Muscle of arm (tissue), 12 donors: ENCODE results near the gene RRP15. TPM values are rescaled to one million over a fixed set of nuclear protein-coding genes. Genes with fewer than 3 reads are reported as not detected.
A peak's percentile ranks its signal among the peaks of the same experiment; 100 is the strongest.
"Not testable (repeated sequence)": the region's sequence is repeated elsewhere in the genome, so short reads cannot be mapped to it uniquely, and the experiment has no call there.

Experiments used
- DNase-seq: peaks from one replicate; pipeline ENCODE4 v3.0.0-alpha.2; 2013
- polyA plus RNA-seq, 12 donors: library from polyadenylated mRNA; unstranded; fragments of 120-200 nt; gene quantifications; one replicate each; pipeline ENCODE4 v1.2.1, GENCODE V29; 2013; ENCODE audit not compliant: insufficient read length in 12 of 12

RRP15 gene
- polyA plus RNA-seq, 12 donors: 9.4 to 22.1 (median 19.4) TPM; not detected in 1

DNA sequence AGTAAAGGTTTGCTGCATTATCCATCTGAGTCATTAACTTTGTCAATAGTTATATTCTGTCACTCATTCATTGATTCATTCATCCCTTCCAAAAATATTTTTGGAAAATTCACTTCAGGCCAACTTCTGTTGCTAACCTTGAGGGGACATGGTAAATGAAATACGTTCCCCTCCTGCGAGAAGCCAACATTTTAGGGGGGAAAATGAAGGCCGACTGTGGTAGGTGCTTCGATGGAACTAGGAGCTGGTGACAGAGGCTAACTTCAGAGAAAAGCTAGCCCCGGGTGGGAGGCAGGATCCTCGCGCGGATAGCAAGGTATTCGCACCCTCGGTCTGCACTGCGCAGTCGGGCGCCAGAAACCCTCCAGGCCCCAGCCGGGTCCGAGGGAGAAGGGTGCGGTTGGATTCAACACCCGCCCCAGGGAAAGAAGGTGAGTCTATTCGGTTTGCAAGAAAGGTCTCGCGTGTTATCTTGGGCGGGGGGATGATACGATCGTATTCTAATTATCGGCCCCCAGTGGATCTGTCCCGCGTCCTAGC is 646 bp upstream of the RRP15 start:
- no peak for DNase-seq

DNA sequence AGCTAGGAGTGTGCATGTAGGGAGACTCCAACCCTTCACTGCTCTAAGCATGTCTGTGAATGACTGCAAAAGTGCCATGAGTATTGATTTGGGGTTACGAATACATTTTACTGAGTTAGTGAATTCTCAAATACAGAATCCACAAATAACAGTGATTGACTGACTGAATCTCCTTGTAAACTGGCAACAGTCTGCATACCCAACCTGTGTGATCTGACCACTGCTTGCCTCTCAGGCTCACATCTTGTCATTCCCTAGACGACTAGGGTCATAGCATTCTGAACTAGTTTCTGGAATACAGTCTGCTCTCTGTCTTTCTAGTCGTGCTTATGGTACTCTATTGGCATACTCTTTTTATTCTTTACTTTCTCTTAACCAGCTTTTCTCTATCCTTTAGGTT is 7.4 kb downstream of the RRP15 start:
- DNase-seq: no peak

DNA sequence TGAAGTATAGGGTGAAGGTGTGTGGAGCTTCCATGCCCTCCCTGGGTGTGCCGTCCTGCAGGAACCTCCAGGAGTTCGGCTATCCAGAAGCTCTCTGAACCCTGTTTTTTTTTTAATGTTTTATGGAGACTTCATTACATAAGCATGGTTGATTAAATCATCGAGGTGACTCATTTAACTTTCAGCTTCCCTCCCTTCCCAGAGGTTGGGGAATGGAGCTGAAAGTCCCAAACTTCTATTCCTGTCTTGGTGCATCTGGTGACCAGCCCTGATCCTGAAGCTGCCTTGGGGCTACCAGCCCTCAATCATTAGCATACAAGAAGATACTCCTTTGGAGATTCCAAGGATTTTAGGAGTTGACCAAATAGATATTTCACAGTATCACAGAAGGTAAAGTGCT is 9.5 kb downstream of the RRP15 start:
- no peak for DNase-seq

DNA sequence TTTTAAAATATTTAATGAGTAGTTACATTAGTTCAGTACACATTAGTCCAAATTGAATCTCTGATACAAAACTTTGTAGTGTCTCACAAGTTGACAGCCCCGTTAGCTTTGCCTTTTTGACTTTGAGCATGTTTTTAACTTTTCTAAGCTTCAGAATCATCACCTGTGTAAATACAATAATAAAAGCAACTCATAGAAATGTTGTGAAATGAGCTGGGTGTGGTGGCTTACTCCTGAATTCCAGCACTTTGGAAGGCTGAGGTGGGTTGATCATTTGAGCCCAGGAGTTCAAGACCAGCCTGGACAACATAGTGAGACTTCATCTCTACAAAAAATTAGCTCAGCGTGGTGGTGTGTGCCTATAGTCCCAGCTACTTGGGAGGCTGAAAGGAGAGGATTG is 11.1 kb downstream of the RRP15 start:
- DNase-seq: no peak

DNA sequence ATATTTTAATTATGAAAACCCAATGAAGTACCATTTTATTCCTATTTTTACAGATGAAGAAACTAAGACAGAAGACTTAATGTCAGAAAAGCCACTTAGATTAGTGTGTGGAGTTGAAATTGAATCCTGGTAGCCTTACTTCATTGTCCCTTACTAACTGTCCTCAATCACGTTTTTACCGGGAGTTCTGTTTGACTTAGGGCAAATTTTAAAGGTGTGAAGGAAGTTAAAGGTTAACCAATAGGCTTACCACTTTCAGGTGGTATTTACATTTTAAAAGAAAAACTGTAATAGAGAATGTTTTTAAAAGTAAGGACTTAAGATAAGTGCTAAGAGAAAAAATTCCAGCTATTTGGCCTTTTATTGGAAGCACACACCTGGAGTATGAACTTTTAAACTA is 12.4 kb downstream of the RRP15 start:
- no peak for DNase-seq

DNA sequence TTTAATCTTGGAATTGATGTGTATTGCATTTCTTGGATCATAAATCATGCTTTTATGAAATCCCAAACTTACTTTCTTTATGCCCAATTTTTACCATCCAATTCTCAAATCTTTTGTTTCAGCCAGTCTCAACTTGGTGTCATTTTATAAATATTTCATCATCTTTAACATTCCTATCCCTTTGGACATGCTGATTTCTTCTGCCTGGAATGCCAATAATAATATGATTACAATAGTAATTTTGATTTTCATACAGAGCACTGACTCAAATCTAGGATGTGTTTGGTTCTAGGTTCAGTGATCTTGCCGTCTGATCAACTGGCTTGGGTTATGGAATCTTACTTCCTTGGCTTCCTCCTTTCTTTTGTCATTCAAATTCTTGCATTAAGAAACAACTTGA is 12.8 kb downstream of the RRP15 start:
- no peak for DNase-seq

DNA sequence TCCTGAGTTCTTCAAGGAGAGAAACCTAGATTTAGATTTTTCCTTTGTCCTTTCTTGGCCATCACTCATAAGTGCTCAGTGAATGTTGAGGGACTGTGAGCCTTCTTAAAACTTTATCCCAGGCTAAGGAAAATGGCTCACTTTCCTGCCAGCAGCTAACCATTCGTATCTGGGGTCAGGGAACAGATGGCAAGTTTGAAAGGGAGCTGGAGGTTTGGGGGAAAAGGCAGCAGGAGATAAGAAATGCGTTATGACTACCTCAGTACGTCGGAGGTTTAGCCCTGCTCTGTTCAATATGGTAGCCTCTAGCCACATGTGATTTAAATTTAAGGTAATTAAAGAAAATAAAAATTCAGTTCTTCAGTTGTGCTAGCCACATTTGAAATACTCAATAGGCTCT is 13.3 kb downstream of the RRP15 start:
- DNase-seq: no peak

DNA sequence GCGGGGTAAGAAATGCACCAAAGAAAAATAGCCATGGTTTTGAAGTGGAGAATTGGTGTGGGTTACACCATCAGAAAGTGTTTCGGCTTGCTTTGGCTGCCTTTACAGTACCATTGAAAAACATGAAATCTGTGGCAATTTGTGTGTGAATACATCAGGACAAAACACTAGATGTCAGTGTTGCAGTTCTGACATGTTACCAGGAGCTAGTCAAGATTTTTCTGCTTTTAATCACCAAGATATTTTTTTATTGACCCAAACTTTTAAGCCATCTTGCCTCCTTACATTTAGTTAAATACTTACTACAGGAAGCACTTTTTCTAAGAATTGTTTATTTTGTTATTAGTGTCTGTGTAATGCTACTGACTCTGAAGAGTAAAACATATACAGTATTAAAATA is 14.3 kb downstream of the RRP15 start:
- DNase-seq: peak; percentile 40

DNA sequence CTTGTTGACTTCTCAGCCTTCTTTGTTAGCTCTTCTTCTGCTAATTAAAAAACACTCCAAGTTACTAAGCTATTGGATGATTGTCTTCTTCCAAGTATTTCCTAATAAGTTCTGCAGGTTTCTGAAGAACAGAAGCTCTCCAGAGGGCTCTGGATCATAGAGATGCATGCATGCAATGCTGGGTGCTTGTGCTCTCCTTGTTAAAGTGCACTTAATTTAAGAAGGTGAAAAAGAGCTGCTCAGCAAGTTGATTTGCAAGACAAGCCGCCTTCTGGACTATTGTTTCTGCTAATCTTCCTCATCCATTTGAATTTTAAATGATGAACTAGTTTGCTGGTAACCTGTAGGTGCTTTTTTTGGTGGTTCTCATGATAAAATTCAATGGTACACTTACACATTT is 16.1 kb downstream of the RRP15 start:
- no peak for DNase-seq

DNA sequence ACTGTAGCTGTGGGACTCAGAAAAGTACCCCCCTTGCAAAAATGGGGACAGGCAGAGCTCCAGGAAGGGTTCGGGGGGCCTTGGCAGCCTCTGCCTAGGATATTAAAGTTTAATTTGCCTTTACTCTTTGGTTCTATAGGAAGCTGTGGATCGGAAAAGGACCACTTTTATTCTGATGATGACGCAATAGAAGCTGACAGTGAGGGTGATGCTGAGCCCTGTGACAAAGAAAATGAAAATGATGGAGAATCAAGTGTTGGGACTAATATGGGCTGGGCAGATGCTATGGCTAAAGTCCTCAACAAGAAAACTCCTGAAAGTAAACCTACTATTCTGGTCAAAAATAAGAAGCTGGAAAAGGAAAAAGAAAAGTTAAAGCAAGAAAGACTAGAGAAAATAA is 17.1 kb downstream of the RRP15 start:
- no peak for DNase-seq

DNA sequence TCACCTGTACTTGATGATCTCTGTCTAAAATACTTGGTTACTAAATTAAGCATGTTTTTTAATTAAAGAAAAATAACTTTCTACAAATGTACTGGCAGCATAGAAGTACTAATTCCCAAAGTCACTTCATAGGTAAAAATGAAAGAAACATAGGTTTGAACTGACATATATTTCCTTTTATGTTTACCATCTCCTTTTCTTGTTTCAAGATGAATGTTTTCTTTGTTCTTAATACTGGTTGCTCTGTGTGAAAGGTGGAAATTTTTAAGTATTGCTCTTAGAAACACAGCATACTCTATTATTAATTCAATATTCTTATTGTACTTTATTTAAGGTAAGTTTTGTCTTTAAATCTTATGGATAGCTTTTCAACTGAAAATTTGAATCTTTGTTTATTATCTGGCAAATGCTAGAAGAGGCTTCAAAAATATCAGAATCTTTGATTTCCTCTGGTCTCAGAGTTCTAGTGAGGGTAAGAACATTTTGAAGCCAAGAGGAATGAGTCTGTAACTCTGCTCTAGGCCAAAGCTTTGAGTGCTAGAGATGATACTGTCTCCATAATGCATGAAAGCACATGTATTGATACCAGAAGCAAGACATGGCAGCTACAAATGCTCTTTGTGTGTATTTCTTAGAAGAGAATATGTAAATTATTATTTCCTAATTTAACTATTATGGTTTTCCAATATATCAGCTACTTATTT is 18.2 kb downstream of the RRP15 start:
- no peak for DNase-seq

DNA sequence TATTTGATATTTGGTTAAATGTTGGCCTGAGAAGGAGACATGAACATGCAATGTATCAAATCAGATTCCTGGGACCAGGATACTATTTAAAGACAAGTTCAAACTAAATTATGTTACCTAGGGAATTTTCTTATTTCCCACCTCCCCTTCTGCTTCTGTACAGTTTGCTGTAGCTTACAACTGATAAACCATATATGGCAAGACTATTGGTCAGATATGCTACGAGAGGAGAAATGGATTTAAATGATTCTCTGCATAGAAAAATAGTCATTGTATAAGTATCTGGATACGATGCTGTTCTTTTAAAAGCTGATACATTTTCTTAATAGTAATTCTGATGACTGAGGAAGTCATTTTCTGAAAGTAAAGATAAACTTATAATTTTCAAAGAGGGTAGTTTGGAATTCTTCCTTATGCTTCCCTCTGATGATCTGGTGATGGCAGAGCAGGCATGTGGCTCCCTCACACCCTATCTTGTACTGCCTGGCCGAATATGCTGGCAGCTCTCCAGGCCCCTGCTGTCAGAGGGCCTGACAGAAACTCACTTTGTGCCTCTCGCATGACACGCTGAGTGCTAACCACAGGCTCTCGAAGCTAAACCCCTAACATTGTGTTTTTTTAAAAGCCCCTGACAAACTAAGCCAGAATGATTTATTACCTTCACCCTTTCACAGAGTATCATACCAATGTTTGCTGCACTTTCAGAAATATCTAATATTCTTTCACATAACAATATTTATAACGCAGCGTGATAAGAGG is 19.4 kb downstream of the RRP15 start:
- DNase-seq: no peak

DNA sequence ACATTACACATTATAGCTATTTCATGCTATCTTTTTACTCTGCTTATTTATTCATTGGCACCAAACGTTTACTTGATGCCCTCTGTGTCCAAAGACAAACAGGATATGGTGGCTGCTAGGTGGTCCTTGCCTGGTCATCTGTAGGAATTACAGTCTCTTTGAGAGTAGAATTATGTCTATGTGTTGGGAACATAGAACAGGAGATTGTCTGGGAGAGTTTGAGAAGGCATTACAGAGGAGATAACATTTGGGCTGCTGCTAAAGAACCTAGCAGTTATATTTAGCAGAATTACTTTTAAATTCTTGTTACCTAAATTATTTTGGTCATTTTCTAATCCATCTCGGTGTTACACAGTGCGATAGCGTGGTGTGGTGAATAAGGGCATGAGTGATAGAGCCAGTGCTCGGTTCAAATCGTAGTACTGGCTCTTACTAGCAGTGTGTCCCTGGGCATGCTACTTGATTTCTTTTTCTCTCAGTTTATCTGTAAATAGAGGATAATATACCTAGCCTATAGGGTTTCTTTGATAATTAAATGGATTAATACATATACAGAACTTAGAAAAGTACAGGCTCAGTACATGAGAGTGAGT is 20.5 kb downstream of the RRP15 start:
- no peak for DNase-seq

DNA sequence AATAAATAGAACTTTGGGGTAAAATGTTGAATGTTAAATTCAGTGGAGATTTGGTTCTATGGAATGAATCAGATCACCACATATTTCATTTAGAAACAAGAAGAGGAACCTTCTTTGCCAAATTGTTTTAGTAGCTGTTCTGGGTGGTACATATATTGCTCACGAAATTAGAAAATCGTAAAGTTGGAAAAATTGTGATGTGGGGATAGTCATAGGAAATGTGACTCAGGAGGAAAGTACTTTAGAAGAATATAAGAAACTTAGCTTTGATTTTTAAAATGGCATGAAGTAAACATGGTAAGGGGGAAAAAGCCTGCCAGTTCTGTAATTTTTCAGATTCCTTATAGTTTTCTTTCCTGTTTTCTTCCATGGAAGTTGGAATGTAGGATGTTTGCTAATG is 27.4 kb downstream of the RRP15 start:
- DNase-seq: no peak

DNA sequence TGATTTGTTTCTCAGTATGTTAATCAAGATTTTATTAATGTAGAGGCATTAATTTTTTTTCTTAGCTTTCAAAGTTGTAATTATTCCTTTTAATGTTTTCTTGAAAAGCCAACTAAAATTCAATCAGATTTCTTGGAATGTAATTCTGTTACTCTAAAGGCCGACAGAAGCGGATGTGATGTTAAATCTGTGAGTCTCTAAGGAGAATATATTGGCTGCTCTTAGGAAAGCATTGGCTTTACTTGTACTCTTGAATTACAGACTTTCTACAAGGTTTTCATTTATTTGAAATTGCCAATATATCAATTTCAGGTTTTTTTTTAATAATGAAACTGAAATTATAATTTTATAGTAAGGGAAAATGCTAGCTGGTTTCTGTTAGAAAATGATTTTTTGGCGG is 29.2 kb downstream of the RRP15 start:
- peak; percentile 25 for DNase-seq

DNA sequence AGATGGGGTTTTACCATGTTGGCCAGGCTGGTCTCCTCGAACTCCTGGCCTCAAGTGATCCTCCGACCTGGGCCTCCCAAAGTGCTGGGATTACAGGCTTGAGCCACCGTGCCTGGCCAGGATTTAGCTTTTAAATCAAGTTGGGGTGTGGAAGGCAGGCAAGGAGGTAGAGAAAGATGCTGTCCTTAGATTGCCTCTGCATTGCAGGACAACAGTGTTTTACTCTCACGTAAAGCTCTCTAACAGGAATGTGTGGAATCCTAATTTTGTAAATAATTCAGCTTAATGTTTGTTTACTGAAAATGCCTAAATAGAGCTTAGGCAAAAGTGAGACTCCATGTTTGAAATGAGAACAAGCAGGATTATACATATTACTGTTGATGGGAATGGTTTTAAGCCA is 30.5 kb downstream of the RRP15 start:
- DNase-seq: no peak

DNA sequence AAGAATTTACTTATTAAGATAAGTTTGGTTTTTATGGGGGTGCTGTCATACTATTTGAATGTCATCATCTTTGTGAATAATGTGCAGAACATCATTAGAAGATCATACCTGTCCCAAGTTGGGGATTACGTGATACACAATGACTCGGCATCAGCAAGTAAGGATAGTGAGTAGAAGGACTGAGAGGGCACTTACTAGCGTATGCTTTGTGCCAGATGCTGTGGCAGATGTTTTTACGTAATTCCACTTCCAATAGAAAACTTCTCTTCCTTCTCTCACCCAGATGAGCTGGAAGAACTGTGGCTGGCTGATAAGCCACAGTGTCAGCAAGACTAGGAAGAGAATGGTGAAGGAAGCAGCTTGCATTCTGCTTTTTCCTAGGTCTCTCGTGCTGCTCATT is 32.0 kb downstream of the RRP15 start:
- no peak for DNase-seq

DNA sequence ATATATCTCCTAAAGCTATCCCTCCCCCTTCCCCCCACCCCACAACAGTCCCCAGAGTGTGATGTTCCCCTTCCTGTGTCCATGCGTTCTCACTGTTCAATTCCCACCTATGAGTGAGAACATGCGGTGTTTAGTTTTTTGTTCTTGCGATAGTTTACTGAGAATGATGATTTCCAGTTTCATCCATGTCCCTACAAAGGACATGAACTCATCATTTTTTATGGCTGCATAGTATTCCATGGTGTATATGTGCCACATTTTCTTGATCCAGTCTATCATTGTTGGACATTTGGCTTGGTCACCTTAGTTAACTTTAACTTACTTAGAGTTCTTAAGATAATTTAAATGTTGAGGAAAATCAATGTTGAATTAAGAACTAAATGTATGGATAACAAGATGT is 35.1 kb downstream of the RRP15 start:
- DNase-seq: not testable (repeated sequence)

DNA sequence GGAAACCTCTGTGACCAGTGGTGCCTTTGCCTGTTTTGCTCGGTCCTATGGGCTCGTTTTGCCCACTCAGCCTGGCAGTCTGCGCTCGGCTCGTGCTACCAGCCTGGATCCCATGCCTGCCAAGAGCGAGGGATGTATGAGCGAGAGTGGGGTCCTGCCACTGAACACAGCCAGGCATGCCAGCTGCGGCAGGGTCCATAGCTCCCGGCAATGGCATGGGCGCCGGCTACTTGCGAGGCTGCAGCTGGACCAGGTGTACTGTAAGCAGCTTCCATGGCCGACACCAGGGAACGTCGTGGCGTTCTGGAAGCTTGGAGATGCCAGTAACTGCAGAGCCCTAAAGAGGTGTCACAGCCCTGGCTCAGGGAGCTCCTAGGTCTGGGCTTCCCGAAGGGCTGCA is 37.7 kb downstream of the RRP15 start:
- no peak for DNase-seq

DNA sequence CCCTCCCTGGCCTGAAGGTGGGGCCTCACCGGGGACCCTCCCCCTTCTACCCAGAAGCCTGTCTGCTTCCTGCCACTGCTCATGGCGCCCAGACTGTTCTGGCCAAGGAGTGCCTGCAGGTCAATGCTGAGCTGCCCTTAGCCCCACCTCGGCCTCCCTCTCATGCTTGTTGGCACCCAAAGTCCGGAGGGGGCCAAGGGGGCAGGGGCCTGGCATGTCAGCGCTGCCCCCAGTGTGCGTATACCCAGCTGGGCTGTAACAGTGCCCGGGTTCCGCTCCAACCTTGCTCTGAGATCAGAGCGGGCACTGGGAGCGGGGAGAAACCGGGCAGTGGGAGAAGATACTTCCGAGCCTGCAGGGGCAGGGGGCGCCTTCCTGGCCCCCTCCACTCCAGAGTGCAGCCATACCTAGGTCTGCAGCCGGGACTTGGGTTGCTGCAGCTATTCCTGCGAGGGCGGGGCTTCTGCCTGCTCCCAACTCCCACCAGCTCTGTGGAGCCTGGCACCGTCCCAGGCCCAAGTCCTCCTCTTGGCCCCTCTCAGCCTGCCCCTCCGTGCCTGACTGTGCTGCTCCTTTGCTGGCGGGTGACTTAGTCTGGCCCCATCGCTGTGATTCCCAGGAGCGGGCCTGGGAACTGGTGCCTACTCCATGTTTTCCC is 38.6 kb downstream of the RRP15 start:
- no peak for DNase-seq

DNA sequence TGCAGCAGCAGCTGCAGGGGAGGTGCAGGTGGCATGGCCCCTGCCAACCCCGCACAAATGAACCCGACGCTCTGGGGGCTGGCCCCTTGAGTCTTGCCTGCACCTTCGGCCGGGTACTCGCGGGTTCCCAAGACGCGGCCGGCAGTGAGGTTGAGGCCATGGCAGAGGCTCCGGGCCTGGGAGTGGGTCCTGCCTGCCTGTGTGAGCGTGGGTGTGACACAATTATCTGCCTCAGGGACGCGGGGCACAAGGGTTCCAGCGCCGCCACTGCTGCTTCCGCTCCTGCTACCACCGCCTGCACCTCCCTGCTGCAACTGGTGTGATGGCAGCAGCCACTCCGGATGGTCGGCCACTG is 39.1 kb downstream of the RRP15 start:
- no peak for DNase-seq

DNA sequence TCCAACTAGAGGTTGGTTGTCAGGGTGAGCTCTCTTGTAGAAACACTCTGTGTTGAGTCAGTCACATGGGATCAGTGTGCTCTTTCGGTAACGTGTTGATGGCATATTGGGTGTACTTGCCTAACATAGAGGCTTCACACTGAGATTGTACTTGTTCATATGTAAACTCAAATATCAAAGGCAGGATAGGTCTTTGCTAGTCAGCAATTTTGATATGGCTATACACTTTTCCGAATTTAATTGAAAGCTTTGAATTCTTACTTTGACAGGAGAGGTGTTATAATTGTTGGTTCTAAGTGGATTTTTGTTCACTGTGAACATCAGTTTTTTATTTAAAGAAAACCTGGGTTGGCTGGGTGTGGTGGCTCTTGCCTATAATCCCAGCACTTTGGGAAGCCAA is 43.7 kb downstream of the RRP15 start:
- DNase-seq: no peak
